Upper lobe of right lung (tissue), 1 donor: ENCODE measurements around the gene CYB561D2. TPM values are rescaled to one million over a fixed set of nuclear protein-coding genes. Genes with fewer than 3 reads are reported as not detected.
A peak's percentile ranks its signal among the peaks of the same experiment; 100 is the strongest.

Experiments
- ATAC-seq: fragments of 200-7000 bp; cut with Tn5 transposase; one replicate; pipeline ENCODE4 v1.9.1; 2020; ENCODE audit warnings: mild to moderate bottlenecking, moderate library complexity
- DNase-seq: peaks from one replicate; pipeline ENCODE4 v3.0.0-alpha.2; 2020
- H3K27ac ChIP-seq: fragments of 200-600 bp; one replicate; pipeline ENCODE4 v1.8.0; 2022
- H3K27me3 ChIP-seq: fragments of 200-600 bp; one replicate; pipeline ENCODE4 v1.8.0; 2022; ENCODE audit warnings: mild to moderate bottlenecking
- H3K36me3 ChIP-seq: fragments of 200-600 bp; one replicate; pipeline ENCODE4 v1.8.0; 2022
- H3K4me1 ChIP-seq: fragments of 200-600 bp; one replicate; pipeline ENCODE4 v1.8.0; 2022
- H3K4me3 ChIP-seq: fragments of 200-600 bp; one replicate; pipeline ENCODE4 v1.8.0; 2022; ENCODE audit warnings: mild to moderate bottlenecking
- H3K9me3 ChIP-seq: fragments of 200-600 bp; one replicate; pipeline ENCODE4 v1.8.0; 2022
- CTCF ChIP-seq: fragments of 200-600 bp; IDR thresholded peaks from one replicate; pipeline ENCODE4 v1.8.0; 2022; ENCODE audit warnings: antibody characterized with exemption
- intact Hi-C: fragments of 100-400 bp; cut with DNase I; formaldehyde crosslinking; loops from one replicate; pipeline ENCODE4 v1.11.0; 2022
- total RNA-seq: library from RNA; stranded (reverse); fragmentation: NEBNext Ultra II Directional; extraction: Animal tissue kit (Norgen Biotek cat#: 25700); gene quantifications from one replicate; pipeline ENCODE4 v1.2.1, GENCODE V29; 2021
- donor health status: DM: no; HTN: yes; CAD: no; lungs with severe emphysema.

The CYB561D2 gene
- total RNA-seq, 1 donor from 2014 or later: 23.9 TPM

GRCh38 chr3:50319181-50319893 lies 31.3 kb upstream of the CYB561D2 start:
- peak overlapping the region; percentile 98 for H3K27ac ChIP-seq
- H3K36me3 ChIP-seq: peaks cover 33% of the 10 kb centered on the region
- H3K4me3 ChIP-seq: peak overlapping the region; percentile 66
- no peaks in the 10 kb centered on the region for H3K9me3 ChIP-seq
- H3K4me1 ChIP-seq: peaks cover 70% of the 10 kb centered on the region
- intact Hi-C loops: no loop called here
- DNase-seq (no peak), ATAC-seq (no peak)
- H3K27me3 ChIP-seq: no peaks in the 10 kb centered on the region
- no peak for TF ChIP-seq CTCF

GRCh38 chr3:50319894-50320625 lies 30.6 kb upstream of the CYB561D2 start:
- no peaks in the 10 kb centered on the region for H3K9me3 ChIP-seq
- ATAC-seq (no peak), DNase-seq (no peak)
- TF ChIP-seq CTCF: no peak
- intact Hi-C loops: no loop called here
- H3K36me3 ChIP-seq: peaks cover 33% of the 10 kb centered on the region
- H3K4me3 ChIP-seq: peak overlapping the region; percentile 66
- H3K4me1 ChIP-seq: peaks cover 76% of the 10 kb centered on the region
- no peaks in the 10 kb centered on the region for H3K27me3 ChIP-seq
- H3K27ac ChIP-seq: peak overlapping the region; percentile 98

GRCh38 chr3:50320853-50321335 lies 29.8 kb upstream of the CYB561D2 start:
- TF ChIP-seq CTCF: no peak
- Histone ChIP-seq H3K9me3 (no peaks in the 10 kb centered on the region), H3K4me3 (peak overlapping the region; percentile 66), H3K36me3 (peaks cover 39% of the 10 kb centered on the region), H3K4me1 (peaks cover 72% of the 10 kb centered on the region), H3K27me3 (no peaks in the 10 kb centered on the region), H3K27ac (peak overlapping the region; percentile 98)
- intact Hi-C loops: no loop called here
- peak; percentile 66 for ATAC-seq
- peak; percentile 92 for DNase-seq

GRCh38 chr3:50321336-50322114 lies 29.1 kb upstream of the CYB561D2 start:
- TF ChIP-seq CTCF: peak; percentile 58
- intact Hi-C loops: no loop called here
- peaks cover 66% of the 10 kb centered on the region for H3K4me1 ChIP-seq

GRCh38 chr3:50322115-50322385 lies 28.6 kb upstream of the CYB561D2 start:
- Histone ChIP-seq H3K4me1 (peaks cover 64% of the 10 kb centered on the region), H3K4me3 (peak overlapping the region; percentile 66), H3K27me3 (no peaks in the 10 kb centered on the region), H3K9me3 (no peaks in the 10 kb centered on the region), H3K27ac (peak overlapping the region; percentile 98), H3K36me3 (peaks cover 37% of the 10 kb centered on the region)
- no peak for ATAC-seq
- intact Hi-C loops: no loop called here
- TF ChIP-seq CTCF: no peak
- no peak for DNase-seq

More at GRCh38 chr3:50321336-50322114, 29.1 kb upstream of the CYB561D2 start:
- ATAC-seq (peak; percentile 78), DNase-seq (peak; percentile 95)
- Histone ChIP-seq H3K9me3 (no peaks in the 10 kb centered on the region), H3K27me3 (no peaks in the 10 kb centered on the region), H3K36me3 (peaks cover 40% of the 10 kb centered on the region), H3K4me3 (peak overlapping the region; percentile 66), H3K27ac (peak overlapping the region; percentile 98)
